HUES64 (cell line): ENCODE data around the gene COL5A3. TPM values are rescaled to one million over a fixed set of nuclear protein-coding genes. Genes with fewer than 3 reads are reported as not detected.

ENCODE experiments used
- H3K27ac ChIP-seq: 2 replicates; pipeline ENCODE4 v1.7.0; 2013; ENCODE audit warnings: low read depth, low read length, inconsistent platforms
- H3K27me3 ChIP-seq: 2 replicates; pipeline ENCODE4 v1.6.1; 2013; ENCODE audit warnings: mild to moderate bottlenecking, low read length; ENCODE audit not compliant: insufficient read depth
- H3K36me3 ChIP-seq: 2 replicates; pipeline ENCODE4 v1.6.1; 2013; ENCODE audit warnings: mild to moderate bottlenecking, low read length; ENCODE audit not compliant: insufficient read depth
- H3K4me1 ChIP-seq: 2 replicates; pipeline ENCODE4 v1.6.1; 2013; ENCODE audit warnings: mild to moderate bottlenecking, low read length, moderate library complexity; ENCODE audit not compliant: insufficient read depth
- H3K4me3 ChIP-seq: 2 replicates; pipeline ENCODE4 v1.5.1; 2013; ENCODE audit warnings: mild to moderate bottlenecking, low read length, moderate library complexity
- H3K9ac ChIP-seq: 2 replicates; pipeline ENCODE4 v1.6.1; 2013; ENCODE audit warnings: mild to moderate bottlenecking, low read depth, low read length
- H3K9me3 ChIP-seq: 2 replicates; pipeline ENCODE4 v1.6.1; 2013; ENCODE audit warnings: low read depth, low read length; ENCODE audit not compliant: insufficient read depth
- WGBS: fragments of 150-250, 120-280 bp; methylation state at CpG from one replicate; pipeline ENCODE4 v1.1.7; 2013; ENCODE audit warnings: missing lambda C conversion rate; 5-methylcytosine and 5-hydroxymethylcytosine counted together
- polyA plus RNA-seq, 2 experiments: library from polyadenylated mRNA; stranded (reverse); fragments of 50-300 nt; gene quantifications; one replicate each; pipeline ENCODE4 v1.2.3, GENCODE V29; 2013

COL5A3 gene
- polyA plus RNA-seq (2013, experiment 1 of 2), result 0.35 TPM
- 0.38 TPM for polyA plus RNA-seq (2013, experiment 2 of 2)

GRCh38 chr19:10010247-10010691 lies at the start of gene COL5A3:
Gene COL5A3, minus strand, starts transcription at chr19:10010504. Its CDS starts 119 bp downstream, at chr19:10010385.
- Histone ChIP-seq H3K9ac (no peak within 1 kb of the TSS), H3K36me3 (no peaks in the 10 kb centered on the region), H3K27me3 (peaks cover 40% of the 10 kb centered on the region), H3K27ac (no peak within 1 kb of the TSS), H3K9me3 (no peaks in the 10 kb centered on the region), H3K4me3 (peak within 1 kb of the TSS; percentile 42), H3K4me1 (peaks cover 8% of the 10 kb centered on the region)
- 2% methylated on average over 37 of the region's 38 CpGs for WGBS

GRCh38 chr19:10052602-10053360 lies 42.5 kb upstream of the COL5A3 start:
- H3K27ac ChIP-seq, result no peak overlapping the region
- H3K9me3 ChIP-seq, result no peaks in the 10 kb centered on the region
- no peak overlapping the region for H3K4me3 ChIP-seq
- no peaks in the 10 kb centered on the region for H3K36me3 ChIP-seq
- H3K27me3 ChIP-seq, result peaks cover 2% of the 10 kb centered on the region; the same call in 1 of the 2 replicates
- WGBS, result 79% methylated on average over 21 of the region's 21 CpGs
- no peak overlapping the region for H3K9ac ChIP-seq
- H3K4me1 ChIP-seq, result no peaks in the 10 kb centered on the region

GRCh38 chr19:10049626-10050025 lies 39.3 kb upstream of the COL5A3 start:
- no peak overlapping the region for H3K27ac ChIP-seq
- WGBS, result 49% methylated on average over 2 of the region's 2 CpGs

GRCh38 chr19:10045371-10045770 lies 35.1 kb upstream of the COL5A3 start:
- Histone ChIP-seq H3K4me3 (no peak overlapping the region), H3K9me3 (peaks cover 36% of the 10 kb centered on the region), H3K36me3 (no peaks in the 10 kb centered on the region), H3K9ac (no peak overlapping the region), H3K27ac (no peak overlapping the region), H3K27me3 (no peaks in the 10 kb centered on the region; the same call in 1 of the 2 replicates), H3K4me1 (no peaks in the 10 kb centered on the region)
- 50% methylated on average over 1 of the region's 1 CpG for WGBS

More at GRCh38 chr19:10049626-10050025, 39.3 kb upstream of the COL5A3 start:
- Histone ChIP-seq H3K4me1 (no peaks in the 10 kb centered on the region), H3K36me3 (no peaks in the 10 kb centered on the region), H3K27me3 (peaks cover 2% of the 10 kb centered on the region; the same call in 1 of the 2 replicates), H3K9me3 (peaks cover 7% of the 10 kb centered on the region; the same call in 1 of the 2 replicates), H3K4me3 (no peak overlapping the region), H3K9ac (no peak overlapping the region)

- no peak overlapping the region for H3K4me3 ChIP-seq
- H3K36me3 ChIP-seq, result no peaks in the 10 kb centered on the region
- H3K4me1 ChIP-seq, result no peaks in the 10 kb centered on the region
- no peak overlapping the region for H3K9ac ChIP-seq
- H3K9me3 ChIP-seq, result peaks cover 36% of the 10 kb centered on the region
- H3K27me3 ChIP-seq, result no peaks in the 10 kb centered on the region; the same call in 1 of the 2 replicates
- H3K27ac ChIP-seq, result no peak overlapping the region
- no CpG with 5 or more reads among the region's 1 CpG for WGBS
Observed at GRCh38 chr19:10044390-10044789, 34.1 kb upstream of the COL5A3 start.

- Histone ChIP-seq H3K9ac (no peak overlapping the region), H3K4me3 (no peak overlapping the region), H3K27me3 (peaks cover under 1% of the 10 kb centered on the region; the same call in 1 of the 2 replicates), H3K9me3 (peaks cover 36% of the 10 kb centered on the region), H3K36me3 (no peaks in the 10 kb centered on the region), H3K4me1 (no peaks in the 10 kb centered on the region), H3K27ac (no peak overlapping the region)
- WGBS, result 88% methylated on average over 4 of the region's 4 CpGs
Observed at GRCh38 chr19:10043286-10043927, 33.1 kb upstream of the COL5A3 start.

GRCh38 chr19:10037809-10038208 lies 27.5 kb upstream of the COL5A3 start:
- Histone ChIP-seq H3K9me3 (peaks cover 12% of the 10 kb centered on the region), H3K27me3 (peaks cover 13% of the 10 kb centered on the region; the same call in 1 of the 2 replicates), H3K36me3 (no peaks in the 10 kb centered on the region), H3K27ac (no peak overlapping the region), H3K4me1 (no peaks in the 10 kb centered on the region), H3K4me3 (no peak overlapping the region), H3K9ac (no peak overlapping the region)
- WGBS, result 71% methylated on average over 5 of the region's 5 CpGs

GRCh38 chr19:10037367-10037766 lies 27.1 kb upstream of the COL5A3 start:
- Histone ChIP-seq H3K36me3 (no peaks in the 10 kb centered on the region), H3K4me3 (no peak overlapping the region), H3K27me3 (peaks cover 13% of the 10 kb centered on the region; the same call in 1 of the 2 replicates), H3K27ac (no peak overlapping the region), H3K4me1 (no peaks in the 10 kb centered on the region), H3K9me3 (peaks cover 7% of the 10 kb centered on the region; the same call in 1 of the 2 replicates), H3K9ac (no peak overlapping the region)
- WGBS, result 72% methylated on average over 4 of the region's 4 CpGs

GRCh38 chr19:10036601-10037071 lies 26.3 kb upstream of the COL5A3 start:
- no peak overlapping the region for H3K9ac ChIP-seq
- peaks cover 13% of the 10 kb centered on the region; the same call in 1 of the 2 replicates for H3K27me3 ChIP-seq
- WGBS, result 89% methylated on average over 5 of the region's 5 CpGs
- 0 out of 2 replicates have a peak, but pooled peaks cover 3% of the 10 kb centered on the region for H3K9me3 ChIP-seq
- no peaks in the 10 kb centered on the region for H3K4me1 ChIP-seq
- no peaks in the 10 kb centered on the region for H3K36me3 ChIP-seq
- no peak overlapping the region for H3K27ac ChIP-seq
- H3K4me3 ChIP-seq, result no peak overlapping the region

GRCh38 chr19:10033614-10034013 lies 23.3 kb upstream of the COL5A3 start:
- Histone ChIP-seq H3K4me1 (no peaks in the 10 kb centered on the region), H3K36me3 (no peaks in the 10 kb centered on the region), H3K9ac (no peak overlapping the region), H3K27me3 (peaks cover 13% of the 10 kb centered on the region; the same call in 1 of the 2 replicates), H3K9me3 (no peaks in the 10 kb centered on the region), H3K4me3 (no peak overlapping the region), H3K27ac (no peak overlapping the region)
- WGBS, result 75% methylated on average over 8 of the region's 8 CpGs
